ENCODE measurements around the gene PTPRU.

The PTPRU gene

DNA sequence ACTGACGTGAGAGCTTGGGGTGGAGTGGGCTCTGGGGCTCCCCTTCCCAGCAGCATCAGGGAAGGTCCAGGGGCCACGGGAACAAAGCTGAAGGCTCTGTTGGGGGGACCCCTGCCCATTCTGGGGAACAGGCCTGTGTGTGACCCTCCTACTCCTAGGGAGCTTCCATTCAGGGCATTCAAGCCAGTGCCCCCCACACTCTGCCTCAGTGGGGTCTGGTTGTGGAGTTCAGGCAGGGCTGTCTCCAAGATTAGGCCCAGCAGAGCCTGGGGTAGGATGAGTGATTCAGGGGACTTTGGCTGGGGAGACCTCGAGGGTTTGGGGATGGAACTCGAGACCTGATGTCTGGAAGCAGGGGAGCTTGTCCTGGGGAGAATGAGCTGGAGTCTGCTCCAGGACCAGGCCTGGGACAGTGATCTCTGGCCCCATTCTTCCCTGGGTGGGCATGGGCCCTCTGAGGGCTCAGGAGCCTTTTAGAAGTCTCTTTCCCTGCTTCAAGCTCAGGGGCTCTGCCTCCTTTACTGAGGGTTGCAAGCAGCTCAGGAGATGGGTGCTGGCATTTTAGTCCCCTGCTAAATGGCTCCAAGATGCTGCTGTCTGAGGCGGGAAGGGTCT, 81.7 kb downstream of the PTPRU start:
- no peak for DNase-seq (ENCODE audit: low read depth in 2 of 2)

- no peak for DNase-seq (ENCODE audit: low read depth in 2 of 2)
Measured at GRCh38 chr1:29318724-29319123, 82.4 kb downstream of the PTPRU start.

- DNase-seq (ENCODE audit: low read depth in 2 of 2), result no peak
Measured at GRCh38 chr1:29319300-29320110, 83.2 kb downstream of the PTPRU start.

- no peak for DNase-seq (ENCODE audit: low read depth in 2 of 2)
Measured at GRCh38 chr1:29320156-29320940, 84.0 kb downstream of the PTPRU start.

DNA sequence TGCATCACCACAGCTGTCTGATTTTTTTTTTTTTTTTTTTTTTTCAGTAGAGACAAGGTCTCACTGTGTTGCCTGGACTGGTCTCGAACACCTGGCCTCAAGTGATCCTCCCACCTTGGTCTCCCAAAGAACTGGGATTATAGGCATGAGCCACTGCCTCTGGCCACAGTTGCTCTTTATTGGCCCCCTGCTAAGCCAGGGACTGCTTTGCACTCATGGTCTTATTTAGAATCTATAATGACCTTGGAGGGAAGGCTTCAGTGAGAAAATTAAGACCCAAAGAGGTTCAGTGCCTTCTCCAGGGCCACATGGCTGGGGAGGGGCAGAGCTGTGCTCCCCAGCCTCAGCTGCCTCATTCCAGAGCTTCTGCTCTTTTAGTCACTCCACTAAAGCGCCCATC, 84.9 kb downstream of the PTPRU start:
- DNase-seq (ENCODE audit: low read depth in 2 of 2), result no peak

- DNase-seq (ENCODE audit: low read depth in 2 of 2), result no peak
Measured at GRCh38 chr1:29322147-29322694, 85.9 kb downstream of the PTPRU start.

GRCh38 chr1:29322861-29323585, 86.7 kb downstream of the PTPRU start:
- DNase-seq (ENCODE audit: low read depth in 2 of 2), result no peak

- DNase-seq (ENCODE audit: low read depth in 2 of 2), result no peak
Measured at GRCh38 chr1:29323636-29324035, 87.3 kb downstream of the PTPRU start.

DNA sequence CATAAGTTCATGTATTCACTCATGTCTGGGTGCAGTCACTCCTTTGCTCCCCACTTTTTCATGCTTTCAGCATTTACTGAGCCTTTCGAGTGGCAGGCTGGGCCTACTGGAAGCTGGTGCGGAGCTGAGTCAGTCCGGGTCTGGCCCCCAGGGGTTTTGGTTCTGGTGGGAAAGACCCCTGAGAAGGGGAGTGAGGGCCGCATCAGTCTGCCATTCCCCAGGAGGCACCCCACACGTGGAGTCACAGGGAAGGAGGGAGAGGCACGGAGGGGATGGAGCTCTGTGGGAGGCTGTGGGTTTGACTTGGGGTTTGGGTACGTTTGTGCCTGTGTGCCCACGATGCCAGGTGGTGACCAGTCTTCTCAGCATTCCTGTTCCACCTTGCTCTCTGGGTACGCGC, 87.9 kb downstream of the PTPRU start:
- DNase-seq (ENCODE audit: low read depth in 2 of 2), result no peak

GRCh38 chr1:29324771-29325351, 88.5 kb downstream of the PTPRU start:
- DNase-seq (ENCODE audit: low read depth in 2 of 2), result no peak

- DNase-seq (ENCODE audit: low read depth in 2 of 2), result no peak
Measured at GRCh38 chr1:29325675-29326074, 89.4 kb downstream of the PTPRU start.

- no peak for DNase-seq (ENCODE audit: low read depth in 2 of 2)
Measured at GRCh38 chr1:29326123-29326522, 89.8 kb downstream of the PTPRU start.

- no peak for DNase-seq (ENCODE audit: low read depth in 2 of 2)
Measured at GRCh38 chr1:29327223-29327935, 91.1 kb downstream of the PTPRU start.

DNA sequence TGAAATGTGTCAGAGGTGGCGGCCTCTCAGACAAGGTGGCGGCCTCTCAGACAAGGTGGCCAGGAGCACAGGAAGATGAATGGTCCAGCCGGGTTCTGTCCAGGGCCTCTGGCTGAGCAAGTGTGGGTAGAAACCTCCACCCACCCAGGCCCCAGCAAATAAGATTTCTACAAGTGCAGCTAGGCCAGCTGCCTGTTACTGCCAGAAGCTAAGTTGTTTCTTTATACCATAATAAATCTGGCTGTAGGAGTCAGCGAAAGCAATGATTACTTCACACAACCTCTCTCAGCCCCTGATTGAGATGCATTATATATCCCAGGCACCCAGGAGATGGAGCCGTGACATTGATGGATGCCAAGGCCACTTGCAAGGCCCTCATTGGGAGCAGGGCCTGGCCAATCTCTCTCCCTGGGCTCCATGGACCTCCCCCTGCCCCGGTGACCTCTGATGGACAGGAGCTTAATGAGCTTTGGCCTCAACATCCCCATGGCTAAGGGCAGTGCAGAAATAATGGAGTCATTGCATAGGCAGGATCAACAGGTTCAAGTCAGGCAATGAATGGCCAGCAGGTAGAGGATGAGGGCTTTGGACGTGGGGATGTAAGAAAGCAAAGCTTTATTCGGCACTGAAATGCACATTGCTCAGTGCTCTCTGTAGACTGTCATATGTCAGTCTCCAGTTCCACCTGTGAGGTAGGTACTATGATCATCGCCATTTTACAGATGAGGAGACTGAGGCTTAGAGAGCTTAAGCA, 92.9 kb downstream of the PTPRU start:
- no peak for DNase-seq (ENCODE audit: low read depth in 2 of 2)

GRCh38 chr1:29330089-29330488, 93.8 kb downstream of the PTPRU start:
- DNase-seq (ENCODE audit: low read depth in 2 of 2), result no peak

- DNase-seq (ENCODE audit: low read depth in 2 of 2), result no peak
Measured at GRCh38 chr1:29330856-29331255, 94.5 kb downstream of the PTPRU start.

GRCh38 chr1:29331309-29331708, 95.0 kb downstream of the PTPRU start:
- DNase-seq (ENCODE audit: low read depth in 2 of 2), result no peak

DNA sequence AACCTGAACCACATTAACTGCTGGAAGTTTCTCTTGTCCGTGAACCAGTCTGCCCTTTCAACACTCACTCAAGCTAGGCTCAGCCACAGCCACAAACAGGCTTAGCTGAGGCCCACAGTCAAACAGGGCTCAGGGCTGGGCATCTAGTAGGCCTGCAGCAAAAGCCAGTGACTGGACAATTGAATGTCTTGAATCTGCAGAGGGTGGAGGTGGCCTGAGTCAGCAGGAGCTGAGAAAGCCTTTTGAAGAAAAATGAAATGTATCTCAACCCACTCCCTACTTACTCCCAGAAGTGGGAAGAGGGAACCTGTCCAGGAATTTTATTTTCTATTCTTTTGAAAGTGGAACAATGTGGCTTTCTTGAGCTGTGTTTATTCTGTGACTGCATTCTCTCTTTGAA, 95.4 kb downstream of the PTPRU start:
- DNase-seq (ENCODE audit: low read depth in 2 of 2), result no peak

DNA sequence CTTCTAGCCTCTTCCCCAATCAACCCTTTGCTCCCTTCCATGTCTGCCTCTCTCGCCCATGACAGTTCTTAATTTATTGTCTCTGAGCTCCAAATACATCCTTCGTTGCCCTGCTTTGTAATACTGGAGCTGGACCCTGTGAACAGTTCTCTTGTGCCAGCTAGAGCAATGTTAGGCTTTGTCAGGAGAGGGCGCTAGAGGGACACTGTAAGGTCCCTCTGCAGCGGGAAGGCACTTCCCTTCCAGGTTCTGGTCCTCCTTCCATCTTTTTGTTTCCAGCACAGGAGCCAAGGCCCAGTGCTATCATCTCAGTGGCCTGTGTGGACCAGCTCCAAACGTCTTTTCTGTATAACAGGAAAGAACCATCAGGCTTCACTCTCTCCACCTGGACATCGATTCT, 95.9 kb downstream of the PTPRU start:
- no peak for DNase-seq (ENCODE audit: low read depth in 2 of 2)

DNA sequence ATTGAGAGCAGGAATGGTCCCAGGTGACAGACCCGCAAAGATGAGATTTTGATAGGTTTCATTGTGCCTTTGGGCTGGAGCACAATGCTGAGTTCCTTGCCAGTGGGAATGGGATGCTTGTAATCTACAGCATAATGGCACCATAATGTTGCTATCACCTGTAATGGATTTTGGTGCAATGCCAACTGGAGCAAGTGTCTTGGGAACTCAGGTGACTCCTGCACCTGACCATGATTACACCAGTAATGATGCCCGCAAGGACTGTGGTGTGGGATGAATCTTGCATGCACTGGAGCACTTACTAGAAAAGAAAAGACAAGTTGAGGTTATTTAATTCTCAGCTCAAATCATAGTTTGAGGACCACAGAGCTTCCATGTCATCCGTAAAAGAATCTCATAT, 96.7 kb downstream of the PTPRU start:
- DNase-seq (ENCODE audit: low read depth in 2 of 2), result no peak
